Ishikawa (cell line): ENCODE data around the gene PKN1.

Source experiments
- CEBPB ChIP-seq: IDR thresholded peaks from 2 replicates; pipeline ENCODE4 v1.6.1; 2012
- CREB1 ChIP-seq: IDR thresholded peaks from 2 replicates; pipeline ENCODE4 v1.6.1; 2012; ENCODE audit warnings: low read depth
- EGR1 ChIP-seq: IDR thresholded peaks from 2 replicates; pipeline ENCODE4 v1.6.1; 2012
- EP300 ChIP-seq: IDR thresholded peaks from 2 replicates; pipeline ENCODE4 v1.6.1; 2012; ENCODE audit warnings: borderline replicate concordance
- FOXM1 ChIP-seq: IDR thresholded peaks from 2 replicates; pipeline ENCODE4 v1.6.1; 2012; ENCODE audit warnings: low read depth, borderline replicate concordance
- NFIC ChIP-seq: IDR thresholded peaks from 2 replicates; pipeline ENCODE4 v1.6.1; 2012
- RAD21 ChIP-seq: IDR thresholded peaks from 2 replicates; pipeline ENCODE4 v1.6.1; 2012; ENCODE audit warnings: low read depth
- TAF1 ChIP-seq: IDR thresholded peaks from 2 replicates; pipeline ENCODE4 v1.6.1; 2012; ENCODE audit warnings: low read depth, mild to moderate bottlenecking
- TCF12 ChIP-seq: IDR thresholded peaks from 2 replicates; pipeline ENCODE4 v1.6.1; 2012; ENCODE audit warnings: low read depth
- TEAD4 ChIP-seq: IDR thresholded peaks from 2 replicates; pipeline ENCODE4 v1.6.1; 2012
- YY1 ChIP-seq: IDR thresholded peaks from 2 replicates; pipeline ENCODE4 v1.6.1; 2012; ENCODE audit warnings: low read depth
- ZBTB7A ChIP-seq: IDR thresholded peaks from 2 replicates; pipeline ENCODE4 v1.6.1; 2012; ENCODE audit warnings: low read depth
- TF ChIP-seq, protein P1 (sequence below): IDR thresholded peaks from 2 replicates; pipeline ENCODE4 v1.6.1; 2012
- TF ChIP-seq, protein P2 (sequence below): IDR thresholded peaks from 2 replicates; pipeline ENCODE4 v1.6.1; 2012
- TF ChIP-seq, protein P3 (sequence below): IDR thresholded peaks from 2 replicates; pipeline ENCODE4 v1.6.1; 2012; ENCODE audit warnings: low read depth, mild to moderate bottlenecking

PKN1 gene

DNA sequence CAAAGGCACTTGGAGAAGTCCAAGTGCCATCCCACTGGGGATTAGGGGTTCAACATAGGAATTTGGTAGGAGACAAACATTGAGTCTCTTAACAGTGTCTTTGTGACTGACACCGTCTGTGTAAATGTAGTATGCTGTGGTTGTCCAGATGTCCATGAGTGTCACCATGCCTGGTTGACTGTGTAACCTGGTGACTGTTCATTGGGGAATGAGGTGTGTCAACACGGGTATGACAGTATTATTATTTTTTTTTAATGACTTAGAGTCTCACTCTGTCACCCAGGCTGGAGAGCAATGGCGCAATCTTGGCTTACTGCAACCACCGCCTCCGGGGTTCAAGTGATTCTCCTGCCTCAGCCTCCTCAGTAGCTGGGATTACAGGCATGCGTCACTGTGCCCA, 16.2 kb downstream of the PKN1 start:
- TF ChIP-seq, protein P1, sequence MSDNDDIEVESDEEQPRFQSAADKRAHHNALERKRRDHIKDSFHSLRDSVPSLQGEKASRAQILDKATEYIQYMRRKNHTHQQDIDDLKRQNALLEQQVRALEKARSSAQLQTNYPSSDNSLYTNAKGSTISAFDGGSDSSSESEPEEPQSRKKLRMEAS, result no peak
- TF ChIP-seq, protein P2, sequence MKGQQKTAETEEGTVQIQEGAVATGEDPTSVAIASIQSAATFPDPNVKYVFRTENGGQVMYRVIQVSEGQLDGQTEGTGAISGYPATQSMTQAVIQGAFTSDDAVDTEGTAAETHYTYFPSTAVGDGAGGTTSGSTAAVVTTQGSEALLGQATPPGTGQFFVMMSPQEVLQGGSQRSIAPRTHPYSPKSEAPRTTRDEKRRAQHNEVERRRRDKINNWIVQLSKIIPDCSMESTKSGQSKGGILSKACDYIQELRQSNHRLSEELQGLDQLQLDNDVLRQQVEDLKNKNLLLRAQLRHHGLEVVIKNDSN, result no peak
- TF ChIP-seq TCF12, result no peak
- TF ChIP-seq FOXM1, result no peak
- TF ChIP-seq CREB1, result no peak
- TF ChIP-seq, protein P3, sequence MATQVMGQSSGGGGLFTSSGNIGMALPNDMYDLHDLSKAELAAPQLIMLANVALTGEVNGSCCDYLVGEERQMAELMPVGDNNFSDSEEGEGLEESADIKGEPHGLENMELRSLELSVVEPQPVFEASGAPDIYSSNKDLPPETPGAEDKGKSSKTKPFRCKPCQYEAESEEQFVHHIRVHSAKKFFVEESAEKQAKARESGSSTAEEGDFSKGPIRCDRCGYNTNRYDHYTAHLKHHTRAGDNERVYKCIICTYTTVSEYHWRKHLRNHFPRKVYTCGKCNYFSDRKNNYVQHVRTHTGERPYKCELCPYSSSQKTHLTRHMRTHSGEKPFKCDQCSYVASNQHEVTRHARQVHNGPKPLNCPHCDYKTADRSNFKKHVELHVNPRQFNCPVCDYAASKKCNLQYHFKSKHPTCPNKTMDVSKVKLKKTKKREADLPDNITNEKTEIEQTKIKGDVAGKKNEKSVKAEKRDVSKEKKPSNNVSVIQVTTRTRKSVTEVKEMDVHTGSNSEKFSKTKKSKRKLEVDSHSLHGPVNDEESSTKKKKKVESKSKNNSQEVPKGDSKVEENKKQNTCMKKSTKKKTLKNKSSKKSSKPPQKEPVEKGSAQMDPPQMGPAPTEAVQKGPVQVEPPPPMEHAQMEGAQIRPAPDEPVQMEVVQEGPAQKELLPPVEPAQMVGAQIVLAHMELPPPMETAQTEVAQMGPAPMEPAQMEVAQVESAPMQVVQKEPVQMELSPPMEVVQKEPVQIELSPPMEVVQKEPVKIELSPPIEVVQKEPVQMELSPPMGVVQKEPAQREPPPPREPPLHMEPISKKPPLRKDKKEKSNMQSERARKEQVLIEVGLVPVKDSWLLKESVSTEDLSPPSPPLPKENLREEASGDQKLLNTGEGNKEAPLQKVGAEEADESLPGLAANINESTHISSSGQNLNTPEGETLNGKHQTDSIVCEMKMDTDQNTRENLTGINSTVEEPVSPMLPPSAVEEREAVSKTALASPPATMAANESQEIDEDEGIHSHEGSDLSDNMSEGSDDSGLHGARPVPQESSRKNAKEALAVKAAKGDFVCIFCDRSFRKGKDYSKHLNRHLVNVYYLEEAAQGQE, result no peak
- TF ChIP-seq TEAD4, result no peak
- no peak for TF ChIP-seq YY1
- no peak for TF ChIP-seq ZBTB7A
- TF ChIP-seq EGR1, result no peak
- no peak for TF ChIP-seq EP300
- TF ChIP-seq CEBPB, result no peak
- TF ChIP-seq NFIC, result no peak
- no peak for TF ChIP-seq RAD21
- no peak for TF ChIP-seq TAF1

DNA sequence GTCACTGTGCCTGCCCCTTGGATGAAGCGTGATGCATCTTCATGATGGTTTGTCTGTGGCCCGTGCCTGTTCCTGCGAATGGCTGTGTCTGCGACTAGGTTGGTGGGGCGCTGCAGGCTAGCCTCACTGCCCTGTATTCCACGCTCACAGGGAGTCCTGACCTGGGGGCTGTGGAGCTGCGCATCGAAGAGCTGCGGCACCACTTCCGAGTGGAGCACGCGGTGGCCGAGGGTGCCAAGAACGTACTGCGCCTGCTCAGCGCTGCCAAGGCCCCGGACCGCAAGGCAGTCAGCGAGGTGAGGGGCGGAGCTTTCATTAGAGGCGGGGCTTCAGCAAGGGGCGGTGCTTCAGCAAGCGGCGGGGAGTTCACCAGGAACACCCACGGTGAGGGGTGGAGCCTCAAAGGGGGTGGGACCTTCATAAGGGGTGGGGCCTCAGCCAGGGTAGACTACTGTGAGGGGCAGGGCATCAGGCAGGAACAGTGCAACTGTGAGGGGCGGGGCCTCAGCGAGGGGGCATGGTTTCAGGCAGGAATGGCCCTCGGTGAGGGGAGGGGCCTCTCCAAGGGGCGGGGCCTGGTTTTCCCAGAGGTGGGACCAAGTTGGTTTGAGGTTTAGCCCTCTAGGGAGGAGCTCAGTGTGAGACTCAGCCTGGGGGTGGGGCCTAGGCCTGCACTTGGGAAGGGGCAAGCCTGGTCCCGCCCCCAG, 17.2 kb downstream of the PKN1 start:
- TF ChIP-seq YY1 (no peak), TEAD4 (no peak), ZBTB7A (no peak), RAD21 (no peak)
- TF ChIP-seq, protein P3, result no peak
- TF ChIP-seq, protein P1, result no peak
- TF ChIP-seq, protein P2, result no peak

DNA sequence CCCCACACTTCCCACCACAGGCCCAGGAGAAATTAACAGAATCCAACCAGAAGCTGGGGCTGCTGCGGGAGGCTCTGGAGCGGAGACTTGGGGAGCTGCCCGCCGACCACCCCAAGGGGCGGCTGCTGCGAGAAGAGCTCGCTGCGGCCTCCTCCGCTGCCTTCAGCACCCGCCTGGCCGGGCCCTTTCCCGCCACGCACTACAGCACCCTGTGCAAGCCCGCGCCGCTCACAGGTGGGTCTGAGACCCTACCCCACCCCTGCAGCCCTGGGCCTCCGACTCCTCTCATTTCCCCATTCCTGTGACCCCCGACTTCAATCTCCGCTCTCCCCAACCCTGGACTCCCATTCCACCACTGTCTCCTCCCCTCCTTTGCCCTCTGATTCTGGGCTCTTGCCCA, 17.8 kb downstream of the PKN1 start:
- TF ChIP-seq RAD21, result no peak
- TF ChIP-seq CEBPB, result no peak
- TF ChIP-seq TEAD4, result no peak
- TF ChIP-seq TCF12, result no peak
- no peak for TF ChIP-seq YY1
- TF ChIP-seq NFIC, result no peak
- TF ChIP-seq EP300, result no peak
- TF ChIP-seq, protein P1, result no peak
- no peak for TF ChIP-seq TAF1
- no peak for TF ChIP-seq ZBTB7A
- TF ChIP-seq FOXM1, result no peak
- TF ChIP-seq CREB1, result no peak
- TF ChIP-seq, protein P2, result no peak
- TF ChIP-seq EGR1, result no peak
- TF ChIP-seq, protein P3, result no peak

DNA sequence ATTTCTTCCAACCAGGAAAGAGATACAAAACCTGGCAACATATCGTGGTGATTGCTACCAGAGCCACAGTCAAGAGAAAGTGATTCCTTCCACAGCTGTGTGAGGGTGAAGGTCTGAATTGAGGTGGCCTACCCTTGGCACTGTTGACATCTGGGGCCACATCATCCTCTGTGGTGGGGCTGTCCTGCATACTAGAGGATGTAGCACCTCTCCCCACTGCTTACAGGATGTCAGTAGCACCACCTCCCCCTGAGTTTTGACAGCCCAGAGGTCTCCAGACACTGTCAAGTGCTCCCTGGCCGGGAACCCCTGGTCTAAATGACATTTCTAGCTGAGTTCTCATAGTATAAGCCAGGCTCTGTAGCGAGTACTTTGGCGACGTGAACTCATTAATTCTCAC, 26.6 kb downstream of the PKN1 start:
- no peak for TF ChIP-seq ZBTB7A
- TF ChIP-seq, protein P2, result no peak
